D721Med (cell line): ENCODE data around the gene KCNH4.

Experiments
- DNase-seq: peaks from one replicate; pipeline ENCODE4 v3.0.0; 2011; ENCODE audit warnings: low spot score; ENCODE audit not compliant: insufficient read length
- FAIRE-seq: peaks from 2 replicates; lab custom pipeline; 2011; peaks lifted over from hg19 to GRCh38; lab: Jason Lieb, UNC
- CTCF ChIP-seq: IDR thresholded peaks from 2 replicates; pipeline ENCODE4 v1.5.1; 2012; ENCODE audit warnings: mild to moderate bottlenecking, control low read depth; ENCODE audit not compliant: insufficient read depth; ENCODE audit errors: missing control alignments

Gene KCNH4

DNA sequence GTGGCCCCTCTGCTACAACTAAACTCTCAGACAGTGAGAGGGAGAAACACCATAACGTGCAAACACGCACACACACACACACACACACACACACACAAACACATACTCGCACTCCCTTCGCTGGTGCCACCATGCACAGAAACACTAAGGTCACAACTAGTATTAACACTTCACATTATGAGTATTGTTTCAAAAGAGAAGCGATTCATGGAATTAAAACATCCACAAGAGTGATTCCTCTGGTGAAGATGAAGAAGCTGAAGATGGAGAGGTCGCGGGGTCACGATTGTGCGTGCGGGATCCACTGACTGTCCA lies 20.5 kb upstream of the KCNH4 start:
- no peak for TF ChIP-seq CTCF
- FAIRE-seq (no peak), DNase-seq (no peak)

- no peak for DNase-seq
- TF ChIP-seq CTCF, result no peak
Observed at GRCh38 chr17:42200706-42201457, 19.9 kb upstream of the KCNH4 start.

GRCh38 chr17:42199416-42200011 lies 18.6 kb upstream of the KCNH4 start:
- no peak for TF ChIP-seq CTCF

More at GRCh38 chr17:42200706-42201457, 19.9 kb upstream of the KCNH4 start:
- no peak for FAIRE-seq

DNA sequence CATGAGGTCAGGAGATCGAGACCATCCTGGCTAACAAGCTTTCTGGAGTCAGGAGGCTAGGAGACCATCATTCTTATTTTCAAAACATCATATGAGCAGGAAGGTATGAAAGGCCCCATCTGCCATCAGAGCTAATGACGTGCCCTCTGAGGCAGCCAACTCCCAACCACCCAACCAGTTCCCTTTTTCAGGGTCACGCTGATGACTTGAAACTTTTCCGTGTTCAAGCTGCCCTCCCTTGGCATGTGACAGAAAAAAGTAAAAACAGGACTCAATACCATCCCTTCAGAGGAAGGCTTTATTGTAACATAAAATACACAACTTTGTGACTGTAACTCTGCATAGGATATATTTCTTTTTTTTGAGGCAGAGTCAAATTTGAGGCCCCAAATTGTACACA lies 18.0 kb upstream of the KCNH4 start:
- no peak for FAIRE-seq
- no peak for DNase-seq
- no peak for TF ChIP-seq CTCF

More at GRCh38 chr17:42199416-42200011, 18.6 kb upstream of the KCNH4 start:
- DNase-seq (no peak), FAIRE-seq (no peak)

DNA sequence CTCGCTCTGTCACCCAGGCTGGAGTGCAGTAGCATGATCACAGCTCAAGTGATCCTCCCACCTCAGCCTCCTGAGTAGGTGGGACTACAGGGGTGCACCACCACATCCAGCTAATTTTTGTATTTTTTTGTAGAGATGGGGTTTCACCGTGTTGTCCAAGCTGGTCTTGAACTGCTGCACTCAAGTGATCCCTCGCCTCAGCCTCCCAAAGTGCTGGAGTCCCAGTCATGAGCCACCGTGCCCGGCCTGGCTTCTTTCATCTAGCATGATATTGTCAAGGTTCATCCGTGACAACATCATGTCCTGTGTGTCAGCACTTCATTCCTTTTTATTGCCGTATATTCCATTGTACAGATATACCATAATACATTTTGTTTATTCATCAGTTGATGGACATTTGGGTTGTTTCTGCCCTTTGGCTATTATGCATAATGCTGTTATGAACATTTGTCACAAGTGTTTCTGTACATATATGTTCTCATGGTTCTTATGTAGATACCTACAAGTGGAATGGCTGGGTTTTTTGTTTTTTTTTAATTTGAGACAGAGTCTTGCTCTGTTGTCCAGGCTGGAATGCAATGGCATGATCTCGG lies 16.7 kb upstream of the KCNH4 start:
- TF ChIP-seq CTCF, result no peak
- DNase-seq (no peak), FAIRE-seq (no peak)

DNA sequence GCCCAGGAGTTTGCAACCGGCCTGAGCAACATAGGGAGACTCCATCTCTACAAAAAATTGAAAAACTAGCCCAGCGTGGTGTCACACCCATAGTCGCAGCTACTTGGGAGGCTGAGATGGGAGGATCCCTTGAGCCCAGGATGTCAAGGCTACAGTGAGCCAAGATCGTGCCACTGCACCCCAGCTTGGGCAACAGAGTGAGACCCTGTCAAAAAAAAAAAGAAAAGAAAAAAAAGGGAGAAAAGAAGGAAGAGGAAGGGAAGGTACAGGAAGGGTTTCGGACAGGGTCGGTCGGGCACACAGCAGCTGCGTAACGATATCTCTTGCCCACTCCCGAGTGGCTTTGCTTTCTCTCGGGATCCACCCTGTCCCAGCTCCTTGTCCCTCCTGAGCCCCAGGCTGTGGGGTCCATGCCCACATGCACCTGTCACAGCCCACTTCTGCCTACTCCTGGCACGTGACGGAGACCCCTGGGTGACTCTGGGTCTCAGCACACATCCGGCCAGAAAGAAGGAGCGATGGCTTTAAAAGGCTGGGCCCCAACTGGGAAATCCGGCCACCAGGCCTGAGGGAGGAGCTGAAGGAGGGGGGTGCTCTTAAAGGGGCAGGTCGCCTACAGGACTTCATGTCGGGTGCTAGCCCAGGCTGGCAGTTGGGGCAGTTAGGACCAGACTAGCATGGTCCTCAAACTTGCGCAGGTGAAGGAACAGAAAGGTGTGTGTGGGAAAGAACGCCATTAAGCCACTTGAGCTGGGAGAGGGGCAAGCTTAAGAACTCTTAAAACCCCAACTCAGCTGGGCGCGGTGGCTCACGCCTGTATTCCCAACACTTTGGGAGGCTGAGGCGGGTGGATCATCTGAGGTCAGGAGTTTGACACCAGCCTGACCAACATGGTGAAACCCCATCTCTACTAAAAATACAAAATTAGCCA lies 13.3 kb upstream of the KCNH4 start, which contains the start of gene GHDC:
TSS of gene GHDC (minus strand) at position 526 of the 931 bp plus-strand sequence. CDS start 913 bp downstream, outside the sequence.
- TF ChIP-seq CTCF, result no peak
- DNase-seq (no peak), FAIRE-seq (no peak)
